ENCODE data around the gene FARP2. TPM values are rescaled to one million over a fixed set of nuclear protein-coding genes. Genes with fewer than 3 reads are reported as not detected.

FARP2 gene
- total and polyA plus RNA-seq, 11 donors, result 7.9 to 31.8 (median 20.1) TPM

DNA sequence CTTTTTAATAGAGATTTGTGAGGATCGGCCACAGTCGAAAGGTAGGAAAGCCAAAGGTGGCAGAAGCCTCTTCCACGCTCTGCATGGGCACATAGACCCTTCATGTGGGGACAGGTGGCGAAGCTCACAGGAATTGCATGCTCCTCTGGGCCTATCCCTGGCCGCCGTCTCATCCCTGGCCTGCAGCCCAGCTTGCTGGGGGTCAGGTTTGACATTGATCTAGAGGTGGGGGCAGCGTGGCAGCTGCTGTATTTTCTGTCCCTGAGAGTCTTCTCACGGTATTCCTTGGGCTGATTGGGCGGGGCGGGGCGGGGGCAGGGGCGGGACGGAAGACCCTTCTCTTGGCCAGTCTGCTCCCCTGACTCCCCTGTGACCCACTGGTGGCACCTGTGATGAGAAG is 103.4 kb downstream of the FARP2 start:
- intact Hi-C loops (cut with DNase I), result no loop called here
- H3K27me3 ChIP-seq, result no peaks in the 10 kb centered on the region
- TF ChIP-seq, protein P1, sequence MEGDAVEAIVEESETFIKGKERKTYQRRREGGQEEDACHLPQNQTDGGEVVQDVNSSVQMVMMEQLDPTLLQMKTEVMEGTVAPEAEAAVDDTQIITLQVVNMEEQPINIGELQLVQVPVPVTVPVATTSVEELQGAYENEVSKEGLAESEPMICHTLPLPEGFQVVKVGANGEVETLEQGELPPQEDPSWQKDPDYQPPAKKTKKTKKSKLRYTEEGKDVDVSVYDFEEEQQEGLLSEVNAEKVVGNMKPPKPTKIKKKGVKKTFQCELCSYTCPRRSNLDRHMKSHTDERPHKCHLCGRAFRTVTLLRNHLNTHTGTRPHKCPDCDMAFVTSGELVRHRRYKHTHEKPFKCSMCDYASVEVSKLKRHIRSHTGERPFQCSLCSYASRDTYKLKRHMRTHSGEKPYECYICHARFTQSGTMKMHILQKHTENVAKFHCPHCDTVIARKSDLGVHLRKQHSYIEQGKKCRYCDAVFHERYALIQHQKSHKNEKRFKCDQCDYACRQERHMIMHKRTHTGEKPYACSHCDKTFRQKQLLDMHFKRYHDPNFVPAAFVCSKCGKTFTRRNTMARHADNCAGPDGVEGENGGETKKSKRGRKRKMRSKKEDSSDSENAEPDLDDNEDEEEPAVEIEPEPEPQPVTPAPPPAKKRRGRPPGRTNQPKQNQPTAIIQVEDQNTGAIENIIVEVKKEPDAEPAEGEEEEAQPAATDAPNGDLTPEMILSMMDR (IDR thresholded peaks at IDR 0.05), result no peak
- no peak for TF ChIP-seq POLR2A (IDR thresholded peaks at IDR 0.05)
- ATAC-seq (no peak), DNase-seq (no peak)
- no peak overlapping the region for H3K4me3 ChIP-seq
- H3K27ac ChIP-seq, result no peak overlapping the region
- H3K36me3 ChIP-seq, result peaks cover 0 to 17% (median 0%) of the 10 kb centered on the region in 9 donors
- no peaks in the 10 kb centered on the region for H3K9me3 ChIP-seq
- no peaks in the 10 kb centered on the region for H3K4me1 ChIP-seq
- 92 to 96% (median 95%) methylated on average over 9 to 13 of the region's 13 CpGs for WGBS, 4 donors

DNA sequence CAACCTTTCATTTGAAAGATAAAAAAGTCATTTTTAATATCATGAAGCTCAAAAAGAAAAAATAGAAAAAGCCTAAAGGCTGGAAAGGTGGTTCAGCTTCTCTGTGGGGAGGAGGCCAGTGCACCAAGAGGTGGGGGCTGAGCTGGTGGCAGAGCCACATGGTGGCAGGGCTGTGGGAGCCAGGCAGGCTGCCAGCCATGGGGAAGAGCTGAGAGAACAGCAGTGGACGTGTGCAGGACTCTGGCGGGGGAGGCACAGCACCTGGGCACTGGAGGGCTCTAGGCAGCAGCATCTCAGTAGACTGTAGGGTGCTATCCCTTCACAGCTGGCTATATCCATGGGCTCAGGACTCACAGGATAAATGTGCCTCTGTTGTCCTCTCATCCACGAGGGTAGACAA is 104.5 kb downstream of the FARP2 start:
- Histone ChIP-seq H3K27me3 (no peaks in the 10 kb centered on the region), H3K27ac (no peak overlapping the region), H3K9me3 (no peaks in the 10 kb centered on the region), H3K4me3 (no peak overlapping the region), H3K36me3 (peaks cover 0 to 26% (median 0%) of the 10 kb centered on the region in 9 donors), H3K4me1 (no peaks in the 10 kb centered on the region)
- ATAC-seq (no peak), DNase-seq (no peak)
- WGBS, 4 donors, result 76 to 86% (median 82%) methylated on average over 3 of the region's 3 CpGs
- TF ChIP-seq, protein P1 (IDR thresholded peaks at IDR 0.05), result no peak
- TF ChIP-seq POLR2A (IDR thresholded peaks at IDR 0.05), result no peak
- intact Hi-C loops (cut with DNase I), result no loop called here

DNA sequence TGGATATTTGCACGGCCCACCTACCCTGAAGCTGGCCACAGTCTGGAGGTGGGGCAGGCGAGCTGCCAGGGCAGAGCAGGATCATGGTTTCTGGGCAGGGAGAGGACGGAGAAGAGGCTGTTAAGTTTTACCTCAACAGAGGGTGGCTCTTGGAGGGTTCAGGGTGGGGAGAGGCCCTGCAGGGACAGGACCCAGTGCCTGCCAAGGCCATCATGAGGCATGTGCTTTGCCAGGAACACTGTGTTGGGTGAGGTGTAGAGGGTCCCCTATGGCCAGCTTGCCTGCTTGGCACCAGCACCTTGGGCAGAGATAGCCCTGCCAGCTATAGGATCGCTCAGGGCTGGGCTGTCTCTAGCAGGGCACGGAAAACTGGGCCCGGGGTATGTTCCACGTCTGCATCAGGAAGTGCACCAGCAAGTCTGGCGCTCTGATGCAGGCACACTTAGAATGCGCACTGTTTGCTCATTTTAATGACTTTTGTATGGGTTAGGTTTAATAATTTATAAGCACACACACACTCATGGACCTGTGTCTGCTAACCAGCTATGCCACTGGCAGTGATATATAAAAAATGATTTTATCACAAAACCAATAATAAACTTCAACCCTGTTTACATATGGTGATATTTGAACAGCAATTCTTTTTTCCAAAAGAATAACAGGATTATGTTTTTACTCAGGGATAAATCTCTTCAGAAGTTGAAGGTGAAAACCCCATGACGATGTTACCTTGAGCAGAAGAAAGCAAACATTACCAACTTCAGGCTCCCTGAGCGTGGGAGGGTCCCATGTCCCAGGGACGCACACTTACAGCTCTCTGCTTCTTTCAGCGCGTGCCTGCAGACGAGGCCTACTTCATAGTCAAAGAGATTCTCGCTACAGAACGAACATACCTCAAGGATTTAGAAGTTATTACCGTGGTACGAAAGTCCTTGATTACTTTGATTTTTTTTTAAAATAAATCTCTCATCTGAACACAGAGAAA is 105.9 kb downstream of the FARP2 start:
- H3K9me3 ChIP-seq, result no peaks in the 10 kb centered on the region
- no peak for TF ChIP-seq POLR2A (IDR thresholded peaks at IDR 0.05)
- TF ChIP-seq, protein P1 (IDR thresholded peaks at IDR 0.05), result no peak
- no peak for DNase-seq
- H3K4me1 ChIP-seq, result no peaks in the 10 kb centered on the region
- no peak overlapping the region for H3K27ac ChIP-seq
- no peak overlapping the region for H3K4me3 ChIP-seq
- peaks cover 0 to 26% (median 0%) of the 10 kb centered on the region in 9 donors for H3K36me3 ChIP-seq
- H3K27me3 ChIP-seq, result no peaks in the 10 kb centered on the region
- WGBS, 4 donors, result 93 to 96% (median 94%) methylated on average over 19 of the region's 19 CpGs
- intact Hi-C loops (cut with DNase I), result no loop called here
- ATAC-seq, result peak in 3 of 4 donors; percentile 18 to 29 (median 22)

DNA sequence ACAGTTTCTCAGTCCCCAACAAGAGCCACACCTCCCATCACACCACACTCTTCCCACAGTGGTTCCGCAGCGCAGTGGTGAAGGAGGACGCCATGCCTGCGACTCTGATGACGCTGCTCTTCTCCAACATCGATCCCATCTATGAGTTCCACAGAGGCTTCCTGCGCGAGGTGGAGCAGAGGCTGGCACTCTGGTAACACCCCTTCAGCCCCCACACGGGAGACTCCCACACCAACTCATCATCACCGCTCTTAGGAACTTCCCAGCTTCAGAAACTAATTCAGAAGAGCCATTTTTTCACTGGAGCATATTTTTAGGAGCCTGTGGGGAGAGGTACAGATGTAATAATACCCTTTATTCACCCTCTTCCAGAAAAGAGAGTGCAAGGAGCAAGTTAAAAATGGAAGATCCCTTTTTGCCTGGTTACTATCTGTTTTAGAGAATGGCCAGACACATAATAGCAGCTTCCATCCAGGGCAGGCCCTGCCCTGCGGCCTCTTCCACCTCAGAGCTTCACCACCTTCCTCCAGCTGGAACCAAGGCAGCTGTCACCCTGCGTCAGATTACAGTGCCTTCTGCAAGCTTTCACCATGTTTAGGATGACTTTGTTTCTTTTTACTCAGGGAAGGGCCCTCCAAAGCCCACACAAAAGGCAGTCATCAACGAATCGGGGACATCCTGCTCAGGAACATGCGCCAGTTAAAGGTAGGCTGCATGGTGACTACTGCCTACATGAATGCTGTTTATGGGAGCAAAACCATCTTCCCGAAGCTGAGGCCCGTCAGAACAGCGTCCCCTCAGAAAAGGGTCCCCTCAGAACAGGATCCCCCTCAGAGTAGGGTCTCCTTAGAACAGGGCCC is 107.4 kb downstream of the FARP2 start:
- Histone ChIP-seq H3K4me1 (no peaks in the 10 kb centered on the region), H3K4me3 (no peak overlapping the region), H3K9me3 (no peaks in the 10 kb centered on the region), H3K36me3 (peaks cover 0 to 30% (median 2%) of the 10 kb centered on the region in 9 donors), H3K27me3 (no peaks in the 10 kb centered on the region), H3K27ac (no peak overlapping the region)
- ATAC-seq (no peak), DNase-seq (no peak)
- TF ChIP-seq POLR2A (IDR thresholded peaks at IDR 0.05), result no peak
- TF ChIP-seq, protein P1 (IDR thresholded peaks at IDR 0.05), result no peak
- intact Hi-C loops (cut with DNase I), result no loop called here
- 83 to 93% (median 89%) methylated on average over 15 to 18 of the region's 18 CpGs for WGBS, 4 donors

All from heart left ventricle (tissue), 16 donors.